ENCODE measurements around the gene EBP.

EBP gene

GRCh38 chrX:48482526-48482925 is 39.1 kb upstream of the EBP start:
- no peak for TF ChIP-seq ZFX (IDR thresholded peaks at IDR 0.05; ENCODE audit: borderline replicate concordance)
- TF ChIP-seq CTCF (IDR thresholded peaks at IDR 0.05), result no peak
- H3K27ac ChIP-seq, result no peak overlapping the region

DNA sequence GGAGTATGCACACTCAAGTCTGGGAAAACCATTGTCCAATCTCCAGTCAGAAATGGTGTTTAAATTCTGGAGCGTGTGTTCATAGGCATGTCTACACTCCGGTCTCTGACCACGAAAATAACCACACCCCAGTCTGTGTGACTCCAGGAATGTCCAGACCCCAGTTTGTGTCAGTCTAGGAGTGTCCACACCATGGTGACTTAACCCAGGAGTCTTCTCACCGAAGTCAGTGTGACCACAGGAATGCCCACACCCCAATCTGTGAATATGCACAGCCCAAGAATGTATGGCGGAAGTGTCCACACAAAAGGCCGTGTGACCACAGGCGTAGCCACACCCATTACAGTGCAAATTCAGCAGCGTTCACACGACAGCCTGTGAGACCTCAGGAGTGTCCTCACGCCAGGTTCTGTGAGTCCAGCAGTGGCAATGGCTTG is 34.2 kb upstream of the EBP start:
- TF ChIP-seq CTCF (IDR thresholded peaks at IDR 0.05), result no peak
- no peak for TF ChIP-seq ZFX (IDR thresholded peaks at IDR 0.05; ENCODE audit: borderline replicate concordance)
- no peak overlapping the region for H3K27ac ChIP-seq

- H3K27ac ChIP-seq, result no peak overlapping the region
- TF ChIP-seq CTCF (IDR thresholded peaks at IDR 0.05) (no peak), ZFX (IDR thresholded peaks at IDR 0.05; ENCODE audit: borderline replicate concordance) (no peak)
Measured at GRCh38 chrX:48488034-48488433, 33.6 kb upstream of the EBP start.

- no peak overlapping the region for H3K27ac ChIP-seq
Measured at GRCh38 chrX:48489296-48489695, 32.3 kb upstream of the EBP start.

GRCh38 chrX:48489892-48490291 is 31.7 kb upstream of the EBP start:
- H3K27ac ChIP-seq, result no peak overlapping the region
- TF ChIP-seq ZFX (IDR thresholded peaks at IDR 0.05; ENCODE audit: borderline replicate concordance) (no peak), CTCF (IDR thresholded peaks at IDR 0.05) (no peak)

More at GRCh38 chrX:48489296-48489695, 32.3 kb upstream of the EBP start:
- TF ChIP-seq CTCF (IDR thresholded peaks at IDR 0.05) (no peak), ZFX (IDR thresholded peaks at IDR 0.05; ENCODE audit: borderline replicate concordance) (no peak)

GRCh38 chrX:48490661-48491060 is 30.9 kb upstream of the EBP start:
- no peak overlapping the region for H3K27ac ChIP-seq
- TF ChIP-seq CTCF (IDR thresholded peaks at IDR 0.05) (no peak), ZFX (IDR thresholded peaks at IDR 0.05; ENCODE audit: borderline replicate concordance) (no peak)

DNA sequence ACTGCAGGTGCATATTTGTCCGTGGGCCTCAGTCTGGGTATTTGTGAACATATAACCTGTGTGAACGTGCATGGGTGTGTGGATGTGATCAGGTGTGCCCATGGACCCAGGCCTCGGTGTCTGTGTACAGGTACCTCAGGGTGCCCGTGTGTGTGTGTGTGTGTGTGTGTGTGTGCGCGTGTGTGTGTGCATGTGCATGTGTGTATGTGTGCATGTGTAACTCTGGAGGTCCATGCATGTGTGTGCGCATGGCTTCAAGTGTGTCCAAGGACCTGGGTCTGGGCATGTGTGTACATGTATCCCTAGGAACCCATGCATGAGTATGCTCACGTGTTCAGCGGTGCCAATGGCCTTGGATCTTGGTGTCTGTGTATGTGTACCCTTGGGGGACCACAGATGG is 29.8 kb upstream of the EBP start:
- TF ChIP-seq ZFX (IDR thresholded peaks at IDR 0.05; ENCODE audit: borderline replicate concordance) (no peak), CTCF (IDR thresholded peaks at IDR 0.05) (no peak)

More for the DNA sequence above, 29.8 kb upstream of the EBP start:
- H3K27ac ChIP-seq, result no peak overlapping the region
